Iris pigment epithelial cell (primary cell): ENCODE measurements around the gene RSRC1.
"Not testable (repeated sequence)": the region's sequence is repeated elsewhere in the genome, so short reads cannot be mapped to it uniquely, and the experiment has no call there.

Source experiments
- DNase-seq: peaks from one replicate; pipeline ENCODE4 v3.0.0-alpha.2; 2011; ENCODE audit warnings: low read depth

RSRC1 gene

GRCh38 chr3:158101335-158102241 lies 8.3 kb upstream of the RSRC1 start:
- no peak for DNase-seq

DNA sequence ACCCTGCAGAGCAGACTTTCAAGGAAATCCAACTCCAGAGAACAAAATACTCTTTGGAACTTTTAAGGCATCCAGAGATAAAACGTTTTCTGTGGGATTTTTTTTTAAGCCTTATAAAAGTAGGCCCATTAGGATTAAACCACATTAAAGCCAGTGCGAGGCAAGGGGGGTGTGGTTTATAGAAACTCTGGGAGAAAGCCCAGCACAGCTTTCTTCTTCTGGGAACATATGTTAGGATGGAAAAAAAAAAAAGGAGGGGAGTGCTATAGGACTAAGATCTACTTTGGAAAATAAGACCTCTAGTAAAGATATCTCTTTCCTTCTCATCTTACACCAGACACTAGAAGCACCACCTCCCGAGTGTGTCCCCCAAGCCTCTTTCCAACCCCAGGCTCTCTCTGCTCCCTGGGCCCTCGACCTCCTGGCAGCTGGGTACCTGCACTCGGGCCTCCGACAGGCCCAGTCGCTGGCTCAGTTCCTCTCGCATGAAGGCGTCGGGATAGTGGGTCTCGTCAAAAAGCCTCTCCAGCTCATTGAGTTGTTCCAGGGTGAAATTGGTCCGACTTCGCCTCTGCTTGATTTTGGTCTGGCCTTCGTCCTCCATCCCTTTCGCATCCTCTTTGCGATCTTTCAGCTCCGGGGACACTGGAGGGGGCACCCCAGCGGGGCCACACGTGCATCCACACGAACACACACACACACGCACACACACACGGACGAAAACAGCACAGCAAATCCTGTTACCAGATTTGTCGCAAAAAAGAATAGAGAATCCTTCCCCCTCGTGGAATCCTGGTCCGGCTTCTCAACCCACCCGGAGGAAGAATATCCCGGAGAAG lies 7.4 kb upstream of the RSRC1 start:
- no peak for DNase-seq

- DNase-seq, result no peak
Observed at GRCh38 chr3:158103081-158103886, 6.6 kb upstream of the RSRC1 start.

GRCh38 chr3:158103887-158104327 lies 6.0 kb upstream of the RSRC1 start:
- DNase-seq, result no peak

DNA sequence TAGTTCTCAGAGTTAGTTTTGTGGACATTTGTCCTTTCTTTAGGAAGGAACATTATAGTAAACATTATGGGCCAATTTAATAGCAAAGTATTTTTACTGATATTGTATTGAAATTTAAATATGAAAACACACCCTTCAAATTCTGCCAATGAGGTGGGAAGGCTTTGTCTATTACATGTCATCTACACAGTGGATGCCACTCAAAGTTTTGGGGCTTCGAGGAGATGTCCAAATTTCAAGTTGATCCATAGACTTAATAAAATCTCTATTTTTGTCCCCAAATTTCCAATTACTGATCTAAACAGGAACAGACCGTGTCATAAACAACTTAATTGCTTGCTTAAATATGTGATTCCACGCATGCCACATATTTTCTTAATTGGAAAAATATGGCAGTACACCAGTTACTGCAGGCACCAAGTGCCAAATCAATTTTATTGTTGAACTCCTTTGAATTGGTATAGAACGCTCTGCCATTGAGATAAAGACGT lies 5.4 kb upstream of the RSRC1 start:
- DNase-seq, result no peak

DNA sequence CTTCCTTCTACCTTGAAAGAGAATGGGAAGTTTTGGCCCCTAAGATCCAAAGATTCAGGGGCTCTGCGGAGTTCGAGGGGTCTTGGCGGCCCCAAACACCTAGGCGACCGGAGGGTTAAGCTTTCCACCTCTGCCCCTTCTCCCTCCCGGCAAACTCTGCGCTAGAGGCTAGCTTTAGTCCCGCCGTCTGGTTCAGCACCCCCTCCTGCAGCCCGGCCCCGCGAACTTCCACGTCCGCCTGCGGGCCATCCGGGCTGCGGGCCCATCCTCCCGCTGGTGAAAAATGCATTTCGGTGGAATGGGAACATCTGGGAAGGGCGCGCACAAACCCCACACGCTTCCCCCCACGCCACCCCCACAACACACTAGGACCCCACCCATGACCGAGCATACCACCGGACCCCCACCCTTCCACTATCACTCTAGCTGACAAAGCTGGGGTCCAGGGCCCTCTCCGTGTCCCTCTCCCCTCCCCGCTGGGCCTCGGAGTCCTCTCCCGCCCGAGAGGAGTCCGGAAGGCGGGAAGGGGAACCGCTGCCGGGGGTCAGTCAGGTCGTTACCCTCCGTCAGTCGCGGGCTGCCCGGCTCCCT lies 4.7 kb upstream of the RSRC1 start:
- no peak for DNase-seq

GRCh38 chr3:158105710-158106253 lies 4.1 kb upstream of the RSRC1 start:
- peak; percentile 38 for DNase-seq

DNA sequence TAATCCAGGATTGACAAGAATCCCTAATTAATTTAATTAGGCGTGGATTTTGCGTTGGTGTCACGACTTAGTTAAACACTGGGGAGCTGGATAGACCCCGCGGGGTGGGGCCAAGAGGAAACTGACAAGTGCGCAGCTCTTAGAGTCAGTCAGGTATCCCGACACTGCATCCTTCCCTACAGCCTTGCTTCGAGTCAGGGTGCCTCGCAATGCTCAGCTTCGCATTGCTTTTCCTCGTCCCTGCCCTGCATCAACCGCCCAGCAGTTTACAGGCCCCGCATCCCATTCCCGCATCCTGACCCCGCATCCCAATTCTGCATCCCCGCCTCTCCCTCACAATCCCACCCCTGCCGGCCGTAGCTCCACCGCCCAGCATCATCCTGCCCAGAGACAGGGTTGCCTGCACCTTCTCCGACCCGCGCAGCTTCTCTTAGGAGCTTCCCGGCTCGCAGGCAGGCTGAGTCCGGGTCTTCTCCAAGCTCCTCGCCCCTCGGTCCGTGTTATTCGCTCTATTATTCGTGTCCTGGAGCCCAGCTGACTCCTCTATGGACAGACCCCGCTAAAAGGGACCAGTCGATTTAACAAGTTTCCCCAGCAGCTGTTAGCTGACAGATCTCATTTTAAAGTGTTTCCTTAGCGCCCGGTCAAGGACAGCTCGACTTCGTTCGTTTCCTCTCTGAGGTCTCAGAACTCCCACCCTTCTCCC lies 3.0 kb upstream of the RSRC1 start:
- DNase-seq, result no peak

DNA sequence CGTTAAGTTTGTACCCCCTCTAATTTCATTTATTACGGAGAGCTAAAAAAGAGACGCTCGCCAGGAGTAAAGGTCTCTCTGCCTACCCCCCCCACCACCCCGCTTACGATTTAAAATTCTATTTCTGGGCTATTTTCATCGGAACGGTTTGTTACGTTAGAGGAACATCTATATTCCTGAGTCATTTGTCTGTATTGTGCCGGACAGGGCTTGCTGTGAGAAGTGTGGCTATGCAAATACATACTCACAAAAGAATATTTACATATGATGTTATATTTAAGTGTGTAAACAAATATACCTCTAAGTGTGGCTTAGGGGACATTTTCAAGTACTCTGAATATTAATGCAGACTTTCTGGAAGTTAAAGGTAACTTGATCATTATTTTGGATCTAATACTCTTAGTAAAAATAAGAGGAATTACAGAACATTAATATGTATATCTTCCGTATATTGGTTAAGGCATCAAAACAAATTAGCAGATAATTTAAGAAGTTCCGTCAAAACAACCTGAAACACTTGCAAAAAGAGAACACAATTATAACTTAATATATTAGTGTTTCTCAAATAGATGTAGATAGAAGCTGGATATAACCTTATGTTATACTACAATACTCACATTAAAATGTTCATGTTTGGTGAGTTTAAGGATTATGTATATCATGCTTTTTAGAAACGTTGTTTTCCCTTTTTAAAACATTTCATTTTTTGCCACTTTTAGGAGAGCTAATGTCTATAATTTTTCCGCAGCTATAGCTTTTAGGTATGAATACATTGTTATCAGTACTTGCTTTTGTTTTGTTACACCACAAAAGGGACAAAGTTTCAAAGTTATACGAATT lies 2.1 kb upstream of the RSRC1 start:
- no peak for DNase-seq

GRCh38 chr3:158108445-158108985 lies 1.4 kb upstream of the RSRC1 start:
- DNase-seq, result no peak

DNA sequence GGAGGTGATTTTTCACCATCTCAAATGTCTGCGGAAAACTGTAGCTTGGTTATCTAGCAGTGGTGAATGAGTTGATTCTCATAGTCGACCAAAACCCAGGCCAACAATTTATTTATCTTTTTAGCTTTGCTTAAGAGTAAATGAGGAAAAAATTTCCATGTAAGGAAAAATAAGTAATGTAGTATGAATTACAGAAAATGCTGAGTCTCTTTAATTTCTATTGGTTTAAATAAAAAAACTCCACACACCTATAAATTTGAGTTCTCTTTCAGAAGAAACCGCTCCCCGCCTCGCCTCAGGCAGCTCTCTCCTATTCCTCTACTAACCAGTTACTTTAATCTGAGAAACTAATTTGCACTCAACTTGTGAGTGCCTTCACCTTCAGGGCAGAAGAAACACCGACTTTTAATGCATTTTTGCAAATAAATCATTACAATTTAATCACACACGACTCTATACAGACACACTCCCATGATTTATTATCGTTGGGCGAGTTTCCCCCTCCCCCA lies 540 bp upstream of the RSRC1 start:
- DNase-seq, result no peak

GRCh38 chr3:158110658-158111018 lies 749 bp downstream of the RSRC1 start:
- peak; percentile 22 for DNase-seq

DNA sequence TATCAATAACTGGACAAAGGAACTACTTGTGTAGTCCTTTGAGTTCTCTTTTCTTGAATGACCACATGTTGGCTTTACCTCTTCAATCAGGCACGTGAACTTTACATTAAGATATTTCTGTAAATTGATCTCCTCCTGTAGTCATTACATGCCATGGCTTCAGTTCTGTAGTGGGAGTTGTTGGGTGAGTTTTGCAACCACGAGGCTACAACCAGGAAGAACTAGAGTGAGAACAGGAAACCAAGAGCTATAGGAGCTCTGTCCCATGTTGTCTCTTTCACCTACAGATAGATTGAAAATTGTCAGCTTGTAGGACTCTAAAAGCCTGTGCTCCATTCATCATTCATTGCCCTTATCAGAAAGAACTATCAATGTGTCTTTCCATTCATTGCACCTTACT lies 2.0 kb downstream of the RSRC1 start:
- DNase-seq, result no peak

GRCh38 chr3:158113595-158113994 lies 3.7 kb downstream of the RSRC1 start:
- DNase-seq, result not testable (repeated sequence)

GRCh38 chr3:158120330-158120729 lies 10.4 kb downstream of the RSRC1 start:
- DNase-seq, result no peak

DNA sequence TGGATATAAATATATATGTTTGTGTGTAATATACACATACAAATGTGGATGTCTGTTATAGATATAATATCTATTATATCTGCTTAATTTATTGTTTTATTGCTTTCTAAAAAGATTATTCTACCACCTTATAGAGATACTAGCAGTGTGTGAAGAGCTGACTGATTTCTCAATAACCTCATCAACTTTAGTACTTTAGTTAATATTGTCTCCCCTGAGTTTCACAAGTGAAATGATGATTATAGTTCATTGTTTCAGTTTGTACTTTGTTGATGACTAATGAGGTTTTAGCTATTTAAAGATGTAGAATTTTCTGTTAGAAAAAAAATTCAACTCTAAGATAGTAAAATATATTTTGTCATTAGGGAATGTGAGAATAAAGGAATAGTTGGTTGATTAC lies 11.4 kb downstream of the RSRC1 start:
- no peak for DNase-seq

DNA sequence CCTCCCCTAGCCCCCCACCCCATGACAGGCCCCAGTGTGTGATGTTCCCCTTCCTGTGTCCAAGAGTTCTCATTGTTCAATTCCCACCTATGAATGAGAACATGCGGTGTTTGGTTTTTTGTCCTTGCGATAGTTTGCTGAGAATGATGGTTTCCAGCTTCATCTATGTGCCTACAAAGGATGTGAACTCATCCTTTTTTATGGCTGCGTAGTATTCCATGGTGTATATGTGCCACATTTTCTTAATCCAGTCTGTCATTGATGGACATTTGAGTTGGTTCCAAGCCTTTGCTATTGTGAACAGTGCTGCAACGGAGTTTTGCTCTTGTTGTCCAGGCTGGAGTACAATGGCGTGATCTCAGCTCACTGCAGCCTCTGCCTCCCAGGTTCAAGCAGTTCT lies 12.8 kb downstream of the RSRC1 start:
- DNase-seq, result not testable (repeated sequence)

- peak; percentile 65 for DNase-seq
Observed at GRCh38 chr3:158127250-158128219, 17.6 kb downstream of the RSRC1 start.
